ENCODE results near the gene ASTN1.

Gene ASTN1

GRCh38 chr1:177181280-177181630, 16.7 kb upstream of the ASTN1 start:
- H3K27ac ChIP-seq (ENCODE audit: extremely low read depth, low read depth, low read length) = peak overlapping the region; percentile 39; the same call in 1 of the 2 replicates
- TF ChIP-seq ZNF423 (tag by site-specific recombination; IDR thresholded peaks at IDR 0.05) (no peak), PRDM4 (tag by site-specific recombination; IDR thresholded peaks at IDR 0.05) (no peak), ZNF837 (tag by site-specific recombination; IDR thresholded peaks at IDR 0.05) (no peak), ZNF140 (tag by site-specific recombination; IDR thresholded peaks at IDR 0.05) (no peak), ZNF354C (tag by site-specific recombination; IDR thresholded peaks at IDR 0.05; ENCODE audit: borderline replicate concordance, low read depth) (no peak), ZNF600 (tag by site-specific recombination; IDR thresholded peaks at IDR 0.05) (no peak), REST (tag by site-specific recombination; IDR thresholded peaks at IDR 0.05) (no peak), KLF9 (tag by site-specific recombination; IDR thresholded peaks at IDR 0.05; ENCODE audit: low read depth) (no peak), ZNF626 (tag by site-specific recombination; IDR thresholded peaks at IDR 0.05) (no peak), ZNF621 (tag by site-specific recombination; IDR thresholded peaks at IDR 0.05) (no peak)
- H3K4me3 ChIP-seq (ENCODE audit: low read depth, low read length) = no peak overlapping the region
- CTCF ChIA-PET = interaction anchor here (0.6 to 2.9 kb wide), 25 partner anchors 9 to 822 kb away, joined by 3 to 31 read pairs (median 3); partner anchors contain the start of genes ASTN1 and BRINP2
- H3K4me1 ChIP-seq (ENCODE audit: control insufficient read depth, insufficient read depth, low read length) = peaks cover 3% of the 10 kb centered on the region; the same call in 1 of the 2 replicates
- no peaks in the 10 kb centered on the region for H3K9me3 ChIP-seq (ENCODE audit: control insufficient read depth, insufficient read depth, low read depth, low read length)
- H3K36me3 ChIP-seq (ENCODE audit: control insufficient read depth in 2 of 2, insufficient read depth in 1 of 2, low read length in 2 of 2) = no peaks in the 10 kb centered on the region
- POLR2A ChIA-PET = interaction anchor here (1.1 to 1.9 kb wide), 4 partner anchors 11 to 283 kb away, joined by 4 to 14 read pairs (median 7); partner anchors contain the start of gene BRINP2

- no peak overlapping the region for H3K27ac ChIP-seq (ENCODE audit: extremely low read depth, low read depth, low read length)
- CTCF ChIA-PET = interaction anchor here (0.6 to 1.4 kb wide), 3 partner anchors 226 to 1162 kb away, joined by 3 to 4 read pairs (median 3); no protein-coding TSS in a partner anchor
Measured at GRCh38 chr1:177174921-177175634, 10.6 kb upstream of the ASTN1 start.

More at GRCh38 chr1:177174921-177175634, 10.6 kb upstream of the ASTN1 start:
- Histone ChIP-seq H3K4me1 (ENCODE audit: control insufficient read depth, insufficient read depth, low read length) (peaks cover 4% of the 10 kb centered on the region), H3K36me3 (ENCODE audit: control insufficient read depth in 2 of 2, insufficient read depth in 1 of 2, low read length in 2 of 2) (no peaks in the 10 kb centered on the region), H3K4me3 (ENCODE audit: low read depth, low read length) (no peak overlapping the region), H3K9me3 (ENCODE audit: control insufficient read depth, insufficient read depth, low read depth, low read length) (no peaks in the 10 kb centered on the region)
- POLR2A ChIA-PET = no interaction called here
- TF ChIP-seq, protein P1, sequence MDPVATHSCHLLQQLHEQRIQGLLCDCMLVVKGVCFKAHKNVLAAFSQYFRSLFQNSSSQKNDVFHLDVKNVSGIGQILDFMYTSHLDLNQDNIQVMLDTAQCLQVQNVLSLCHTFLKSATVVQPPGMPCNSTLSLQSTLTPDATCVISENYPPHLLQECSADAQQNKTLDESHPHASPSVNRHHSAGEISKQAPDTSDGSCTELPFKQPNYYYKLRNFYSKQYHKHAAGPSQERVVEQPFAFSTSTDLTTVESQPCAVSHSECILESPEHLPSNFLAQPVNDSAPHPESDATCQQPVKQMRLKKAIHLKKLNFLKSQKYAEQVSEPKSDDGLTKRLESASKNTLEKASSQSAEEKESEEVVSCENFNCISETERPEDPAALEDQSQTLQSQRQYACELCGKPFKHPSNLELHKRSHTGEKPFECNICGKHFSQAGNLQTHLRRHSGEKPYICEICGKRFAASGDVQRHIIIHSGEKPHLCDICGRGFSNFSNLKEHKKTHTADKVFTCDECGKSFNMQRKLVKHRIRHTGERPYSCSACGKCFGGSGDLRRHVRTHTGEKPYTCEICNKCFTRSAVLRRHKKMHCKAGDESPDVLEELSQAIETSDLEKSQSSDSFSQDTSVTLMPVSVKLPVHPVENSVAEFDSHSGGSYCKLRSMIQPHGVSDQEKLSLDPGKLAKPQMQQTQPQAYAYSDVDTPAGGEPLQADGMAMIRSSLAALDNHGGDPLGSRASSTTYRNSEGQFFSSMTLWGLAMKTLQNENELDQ (tag by site-specific recombination; IDR thresholded peaks at IDR 0.05; ENCODE audit: low read depth) = no peak
